Testis (tissue), 2 donors: ENCODE results near the gene TESK2.

ENCODE experiments used
- CTCF ChIP-seq, 3 experiments: fragments of 450-650 bp in 2 of 3; fragments of 200-600 bp in 1 of 3; sonication (generic) in 1 of 3; IDR thresholded peaks; one replicate each; pipeline ENCODE4 v1.5.1; 2016 to 2019; ENCODE audit warnings: antibody characterized with exemption in 3 of 3, mild to moderate bottlenecking in 2 of 3, moderate library complexity in 1 of 3
- POLR2A ChIP-seq: fragments of 450-650 bp; IDR thresholded peaks from one replicate; pipeline ENCODE4 v1.6.1; 2017; ENCODE audit warnings: antibody characterized with exemption, mild to moderate bottlenecking, moderate library complexity

GRCh38 chr1:45521413-45522323 lies 30.7 kb upstream of the TESK2 start, which contains the start of gene PRDX1:
- TF ChIP-seq CTCF (IDR thresholded peaks at IDR 0.05) = no peak
- peak; percentile 90 for TF ChIP-seq POLR2A
